GM12873 (cell line): ENCODE measurements around the gene ITGA6.

Source experiments
- TF ChIP-seq, protein P1 (sequence below): IDR thresholded peaks from 2 replicates; pipeline ENCODE4 v1.5.1; 2012; ENCODE audit warnings: low read depth, mild to moderate bottlenecking, moderate library complexity, low read length, control low read depth; ENCODE audit not compliant: insufficient read depth; ENCODE audit errors: missing control alignments

ITGA6 gene

GRCh38 chr2:172435606-172435911 is 8.2 kb downstream of the ITGA6 start:
- TF ChIP-seq, protein P1, sequence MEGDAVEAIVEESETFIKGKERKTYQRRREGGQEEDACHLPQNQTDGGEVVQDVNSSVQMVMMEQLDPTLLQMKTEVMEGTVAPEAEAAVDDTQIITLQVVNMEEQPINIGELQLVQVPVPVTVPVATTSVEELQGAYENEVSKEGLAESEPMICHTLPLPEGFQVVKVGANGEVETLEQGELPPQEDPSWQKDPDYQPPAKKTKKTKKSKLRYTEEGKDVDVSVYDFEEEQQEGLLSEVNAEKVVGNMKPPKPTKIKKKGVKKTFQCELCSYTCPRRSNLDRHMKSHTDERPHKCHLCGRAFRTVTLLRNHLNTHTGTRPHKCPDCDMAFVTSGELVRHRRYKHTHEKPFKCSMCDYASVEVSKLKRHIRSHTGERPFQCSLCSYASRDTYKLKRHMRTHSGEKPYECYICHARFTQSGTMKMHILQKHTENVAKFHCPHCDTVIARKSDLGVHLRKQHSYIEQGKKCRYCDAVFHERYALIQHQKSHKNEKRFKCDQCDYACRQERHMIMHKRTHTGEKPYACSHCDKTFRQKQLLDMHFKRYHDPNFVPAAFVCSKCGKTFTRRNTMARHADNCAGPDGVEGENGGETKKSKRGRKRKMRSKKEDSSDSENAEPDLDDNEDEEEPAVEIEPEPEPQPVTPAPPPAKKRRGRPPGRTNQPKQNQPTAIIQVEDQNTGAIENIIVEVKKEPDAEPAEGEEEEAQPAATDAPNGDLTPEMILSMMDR = no peak

DNA sequence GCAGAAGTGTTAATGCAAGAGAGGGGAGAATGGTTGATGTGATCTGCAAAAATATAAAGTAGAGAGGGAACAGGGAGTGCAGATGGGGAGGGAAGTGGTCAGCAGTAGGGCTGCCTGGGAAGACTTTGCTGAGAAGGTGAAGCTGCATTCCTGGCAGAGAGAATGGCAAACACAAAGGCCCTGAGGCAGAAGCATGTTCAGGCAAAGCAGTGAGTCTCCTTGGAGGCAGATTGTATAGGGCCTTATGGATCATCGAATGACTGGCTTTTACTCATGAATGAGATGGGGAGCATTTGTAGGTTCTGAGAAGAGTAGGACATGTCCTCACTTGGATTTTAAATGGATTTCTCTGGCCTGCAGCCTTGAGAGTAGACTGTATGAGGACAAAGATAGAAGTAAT is 9.5 kb downstream of the ITGA6 start:
- TF ChIP-seq, protein P1 = no peak

DNA sequence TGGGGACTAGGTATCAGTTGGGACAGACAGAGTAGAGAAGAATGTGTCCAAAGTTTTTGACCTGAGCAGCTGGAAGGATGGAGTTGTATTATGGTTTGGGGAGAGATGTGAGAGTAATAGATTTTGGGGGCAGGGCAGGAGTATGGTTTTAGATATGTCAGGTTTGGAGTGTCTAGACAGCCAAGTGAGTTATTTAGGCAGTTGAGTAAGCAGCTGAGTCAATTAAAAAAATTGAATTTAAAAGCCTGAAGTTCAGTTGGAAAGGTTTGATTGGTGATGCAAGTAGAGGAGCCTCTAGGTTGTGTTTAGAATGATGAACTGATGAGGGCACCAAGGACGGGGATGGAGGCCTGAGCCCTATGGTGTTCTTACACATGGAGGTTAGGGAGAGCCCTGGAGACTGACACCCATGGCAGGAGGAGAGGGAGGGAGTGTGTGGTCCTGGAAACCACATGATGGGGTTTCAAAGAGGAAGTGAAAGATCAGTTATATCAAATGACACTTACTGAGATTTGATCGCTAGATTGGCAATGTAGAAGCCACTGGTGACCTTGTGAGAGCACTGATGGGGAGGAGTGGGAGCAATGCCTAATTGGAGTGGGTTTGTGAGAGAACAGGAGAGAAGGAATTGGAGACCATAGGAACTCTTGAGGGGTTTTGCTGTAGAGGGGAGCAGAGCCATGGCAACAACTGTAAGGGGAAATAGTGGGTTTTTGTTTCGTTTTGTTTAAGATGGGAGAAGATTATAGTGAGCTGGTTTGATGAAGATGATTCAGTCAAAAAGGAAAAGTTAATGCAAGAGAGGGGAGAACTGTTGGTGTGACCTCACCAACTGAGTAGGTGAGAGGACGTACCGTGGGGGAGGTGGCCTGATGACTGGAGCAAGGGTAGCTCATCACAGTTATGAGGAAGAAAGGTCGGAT is 10.3 kb downstream of the ITGA6 start:
- TF ChIP-seq, protein P1 = no peak

DNA sequence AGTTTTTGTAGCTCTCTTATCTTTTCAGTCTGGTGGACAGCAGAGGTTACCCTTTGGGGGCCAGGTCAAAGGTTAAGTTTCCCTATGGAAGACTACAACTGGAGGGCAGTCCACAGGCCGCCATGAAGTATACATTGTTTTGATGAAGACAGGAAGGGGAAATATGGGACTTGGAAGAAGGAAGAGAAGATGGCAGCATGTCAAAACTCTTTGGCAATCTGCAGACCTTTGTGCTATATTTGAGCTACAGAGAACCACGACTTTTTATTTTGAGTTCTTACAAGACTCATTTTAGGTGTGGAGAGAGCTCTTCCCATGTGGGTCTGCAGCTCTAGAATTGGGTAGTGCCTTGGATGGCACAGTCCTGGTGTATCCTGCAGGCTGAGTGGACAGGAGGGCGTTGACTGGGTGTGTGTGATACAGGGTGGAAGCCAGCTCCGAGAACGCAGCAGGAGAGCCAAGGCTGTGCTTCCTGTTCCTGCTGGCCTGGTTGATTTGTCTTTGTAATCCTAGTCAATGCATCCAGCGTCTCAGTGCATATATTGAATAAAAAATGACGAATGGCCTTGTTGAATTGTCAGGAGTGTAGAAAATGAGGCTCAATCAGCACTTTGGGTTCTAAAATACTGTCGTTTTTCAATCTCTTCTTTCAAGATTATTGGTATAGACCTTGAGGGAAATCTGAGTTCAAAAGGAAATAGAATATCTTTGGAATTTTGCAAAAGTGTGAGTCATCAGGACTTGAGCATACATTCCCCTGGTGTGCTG is 11.5 kb downstream of the ITGA6 start:
- TF ChIP-seq, protein P1 = no peak

- TF ChIP-seq, protein P1 = no peak
Measured at GRCh38 chr2:172439509-172439860, 12.1 kb downstream of the ITGA6 start.

- TF ChIP-seq, protein P1 = no peak
Measured at GRCh38 chr2:172439911-172440310, 12.5 kb downstream of the ITGA6 start.

DNA sequence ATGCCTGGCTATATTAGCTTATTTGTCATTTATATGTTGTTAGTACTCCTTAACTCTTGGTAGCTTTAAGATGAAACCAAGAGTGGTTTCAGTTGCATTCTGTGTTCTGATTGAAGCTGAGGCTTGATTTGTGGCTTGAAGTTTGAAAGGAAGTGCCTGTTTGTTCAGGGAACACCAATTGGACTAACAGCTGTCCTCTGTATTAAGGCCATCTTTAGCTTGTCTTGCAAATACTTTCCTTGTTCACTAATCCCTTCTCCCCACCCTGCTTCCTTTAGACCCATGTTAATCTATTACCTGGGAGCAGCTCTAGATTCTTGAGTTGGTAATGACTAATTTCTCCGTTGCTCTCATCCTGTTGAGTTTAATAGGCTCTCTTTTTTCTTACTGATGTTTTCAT is 13.4 kb downstream of the ITGA6 start:
- TF ChIP-seq, protein P1 = no peak
